SK-N-MC (cell line): ENCODE data around the gene PCDHB12.
"Not testable (repeated sequence)": the region's sequence is repeated elsewhere in the genome, so short reads cannot be mapped to it uniquely, and the experiment has no call there.

Experiments
- EZH2 ChIP-seq: fragments of 200-600 bp; sonication (generic); IDR thresholded peaks from one replicate; pipeline ENCODE4 v1.6.1; 2017; ENCODE audit warnings: antibody characterized with exemption
- FOXP2 ChIP-seq: optimal IDR thresholded peaks from 2 replicates; pipeline ENCODE3; 2011; ENCODE audit warnings: mild to moderate bottlenecking, moderate library complexity; ENCODE audit not compliant: insufficient read depth; ENCODE audit errors: extremely low read length, control extremely low read depth
- POLR2AphosphoS5 ChIP-seq: IDR thresholded peaks from 2 replicates; pipeline ENCODE4 v1.6.1; 2012; ENCODE audit warnings: mild to moderate bottlenecking, low read depth, low read length, borderline replicate concordance

DNA sequence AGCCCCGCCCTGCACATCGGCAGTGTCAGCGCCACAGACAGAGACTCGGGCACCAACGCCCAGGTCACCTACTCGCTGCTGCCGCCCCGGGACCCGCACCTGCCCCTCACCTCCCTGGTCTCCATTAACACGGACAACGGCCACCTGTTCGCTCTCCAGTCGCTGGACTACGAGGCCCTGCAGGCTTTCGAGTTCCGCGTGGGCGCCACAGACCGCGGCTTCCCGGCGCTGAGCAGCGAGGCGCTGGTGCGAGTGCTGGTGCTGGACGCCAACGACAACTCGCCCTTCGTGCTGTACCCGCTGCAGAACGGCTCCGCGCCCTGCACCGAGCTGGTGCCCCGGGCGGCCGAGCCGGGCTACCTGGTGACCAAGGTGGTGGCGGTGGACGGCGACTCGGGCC, 38.5 kb downstream of the PCDHB12 start:
- not testable (repeated sequence) for TF ChIP-seq POLR2AphosphoS5, EZH2, FOXP2
